ENCODE data around the gene RTN3.
A peak's percentile ranks its signal among the peaks of the same experiment; 100 is the strongest.
"Not testable (repeated sequence)": the region's sequence is repeated elsewhere in the genome, so short reads cannot be mapped to it uniquely, and the experiment has no call there.

The RTN3 gene

GRCh38 chr11:63681321-63682065 lies at the start of gene RTN3:
Gene RTN3 (plus strand): TSS chr11:63681500. CDS start chr11:63681637, 137 bp downstream.
- DNase-seq: peak; percentile 98

- DNase-seq: peak; percentile 81
Measured at GRCh38 chr11:63635762-63636465, 45.4 kb upstream of the RTN3 start.

DNA sequence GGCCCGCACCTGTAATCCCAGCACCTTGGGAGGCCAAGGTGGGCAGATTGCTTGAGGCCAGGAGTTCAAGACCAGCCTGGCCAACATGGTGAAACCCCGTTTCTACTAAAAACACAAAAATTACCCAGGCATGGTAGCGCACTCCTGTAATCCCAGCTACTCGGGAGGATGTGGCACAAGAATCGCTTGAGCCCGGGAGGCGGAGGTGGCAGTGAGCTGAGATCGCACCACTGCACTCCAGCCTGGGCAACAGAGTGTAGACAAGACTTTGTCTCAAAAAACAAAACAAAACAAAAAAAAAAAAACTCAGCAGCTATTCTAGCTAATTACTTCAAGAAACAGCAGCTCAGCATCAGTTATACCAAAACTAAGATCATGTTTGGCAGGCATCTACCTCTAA lies 42.9 kb upstream of the RTN3 start:
- DNase-seq: not testable (repeated sequence)

- no peak for DNase-seq
Measured at GRCh38 chr11:63639199-63639832, 42.0 kb upstream of the RTN3 start.

- no peak for DNase-seq
Measured at GRCh38 chr11:63641727-63642126, 39.6 kb upstream of the RTN3 start.

DNA sequence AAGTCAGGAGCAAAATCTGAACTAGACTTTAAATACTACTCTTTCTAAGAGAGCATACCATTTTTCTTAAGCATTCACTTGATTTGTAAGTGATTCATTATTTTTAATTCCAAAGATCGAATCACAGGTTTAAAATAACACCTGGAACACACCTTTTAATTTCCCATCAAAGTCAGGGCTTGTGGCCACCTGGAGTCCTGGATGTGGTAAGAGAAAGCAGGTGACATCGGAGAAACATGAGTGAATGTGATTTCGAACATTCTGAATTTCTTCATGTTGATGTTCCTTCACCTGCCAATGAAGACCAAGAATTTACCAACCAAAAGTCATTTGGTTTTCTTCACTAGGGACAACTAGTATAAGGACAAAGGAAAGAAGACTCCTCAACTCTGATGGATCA lies 38.1 kb upstream of the RTN3 start:
- no peak for DNase-seq

GRCh38 chr11:63652671-63653070 lies 28.6 kb upstream of the RTN3 start:
- DNase-seq: no peak

DNA sequence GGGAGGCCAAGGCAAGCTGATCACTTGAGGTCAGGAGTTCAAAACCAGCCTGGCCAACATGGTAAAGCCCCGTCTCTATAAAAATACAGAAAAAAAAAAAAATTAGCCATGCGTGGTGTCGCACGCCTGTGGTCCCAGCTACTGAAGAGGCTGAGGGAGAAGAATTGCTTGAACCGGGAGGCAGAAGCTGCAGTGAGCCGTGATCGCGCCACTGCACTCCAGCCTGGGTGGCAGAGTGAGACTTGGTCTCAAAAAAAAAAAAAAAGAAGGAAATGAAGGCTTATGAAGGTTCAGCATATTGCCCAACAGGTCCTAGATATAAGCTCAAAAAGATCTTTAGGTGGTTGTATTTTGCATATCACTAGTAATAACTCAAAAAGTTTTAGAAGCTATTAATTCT lies 20.3 kb upstream of the RTN3 start:
- no peak for DNase-seq

DNA sequence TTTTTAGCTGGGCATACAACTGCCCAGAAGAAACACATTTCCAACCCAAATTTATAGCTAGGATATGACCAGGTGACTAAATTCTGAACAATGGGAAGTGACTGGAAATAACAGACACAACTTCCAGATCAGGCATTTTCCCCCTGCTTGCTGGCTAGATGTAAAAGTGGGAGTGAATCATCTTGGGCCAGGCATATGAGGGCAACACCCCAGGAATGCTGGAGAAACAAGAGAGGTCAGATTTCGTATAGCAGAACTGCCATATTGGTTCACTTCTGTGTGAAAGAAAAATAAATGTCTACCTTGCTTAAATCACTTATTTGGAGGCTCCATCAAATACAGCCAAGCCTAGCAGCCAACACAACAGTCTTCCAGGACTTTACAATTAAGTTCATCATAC lies 17.5 kb upstream of the RTN3 start:
- DNase-seq: no peak

DNA sequence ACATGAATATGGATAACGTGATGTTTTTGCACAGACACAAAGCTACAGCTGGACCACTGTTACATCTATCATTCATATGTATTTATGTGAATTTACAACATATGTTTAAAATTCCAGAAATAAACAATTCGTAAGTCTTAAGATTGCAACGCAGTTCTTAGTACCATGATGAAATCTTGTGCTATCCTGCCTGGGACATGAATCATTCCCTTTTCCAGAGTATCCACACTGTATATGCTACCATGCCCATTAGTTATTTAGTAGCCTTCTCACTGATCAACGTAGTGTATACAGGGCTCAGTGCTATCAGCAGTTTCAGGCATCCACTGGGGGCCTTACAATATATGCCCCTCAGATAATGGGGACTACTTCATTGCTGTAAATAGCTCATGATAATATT lies 14.4 kb upstream of the RTN3 start:
- no peak for DNase-seq

DNA sequence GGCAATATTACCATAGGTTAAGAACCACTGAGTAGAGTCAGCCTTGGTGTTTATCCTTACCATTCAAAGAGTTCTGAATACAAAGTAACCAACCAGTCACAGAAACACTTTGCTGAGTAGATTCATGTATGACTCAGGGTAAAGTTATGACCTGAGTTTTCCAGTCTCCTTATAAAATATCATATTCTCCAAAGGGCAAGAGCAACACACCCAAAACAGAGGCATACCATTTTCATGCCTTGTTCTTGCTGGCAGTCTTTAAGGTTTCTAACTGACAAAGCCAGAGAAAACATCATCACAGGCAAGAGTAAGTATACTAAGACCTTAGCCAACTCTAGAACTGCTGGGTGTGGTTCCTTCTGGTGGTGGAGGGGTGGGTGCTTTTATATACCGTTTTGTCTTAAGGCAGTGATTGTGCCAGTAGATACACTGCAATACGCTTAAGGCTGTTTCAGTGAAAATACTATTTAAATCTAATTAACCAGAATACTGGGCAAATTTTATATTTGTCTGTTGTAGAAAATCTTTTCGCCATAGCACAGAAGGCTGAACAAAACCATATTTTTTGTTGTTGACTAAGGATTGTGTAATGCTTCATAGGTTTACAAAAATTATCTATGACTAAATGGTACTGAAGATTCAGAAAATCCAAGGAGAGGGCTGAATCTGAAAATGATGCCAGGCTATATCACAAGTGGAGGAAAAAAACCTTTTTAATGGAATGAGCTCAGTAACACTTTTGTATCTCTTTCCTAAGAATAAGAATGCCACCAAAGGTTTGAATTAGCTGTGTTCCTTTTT lies 13.1 kb upstream of the RTN3 start:
- no peak for DNase-seq

DNA sequence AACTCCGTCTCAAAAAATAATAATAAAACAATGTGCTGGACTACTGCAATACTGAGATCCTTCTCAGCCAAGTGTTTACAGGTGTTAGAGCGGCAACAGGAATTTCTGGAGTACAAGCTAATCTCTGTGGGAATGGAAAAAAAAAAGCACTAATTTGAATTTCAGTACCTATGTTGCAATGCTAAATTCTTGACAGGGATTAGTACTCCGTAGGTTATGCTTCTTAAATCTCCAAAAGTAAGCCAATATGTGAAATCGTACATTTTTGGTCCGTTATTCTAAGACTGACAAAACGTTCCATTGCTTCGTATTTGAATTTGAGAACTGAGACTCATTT lies 11.2 kb upstream of the RTN3 start:
- no peak for DNase-seq

- no peak for DNase-seq
Measured at GRCh38 chr11:63670433-63671321, 10.6 kb upstream of the RTN3 start.

DNA sequence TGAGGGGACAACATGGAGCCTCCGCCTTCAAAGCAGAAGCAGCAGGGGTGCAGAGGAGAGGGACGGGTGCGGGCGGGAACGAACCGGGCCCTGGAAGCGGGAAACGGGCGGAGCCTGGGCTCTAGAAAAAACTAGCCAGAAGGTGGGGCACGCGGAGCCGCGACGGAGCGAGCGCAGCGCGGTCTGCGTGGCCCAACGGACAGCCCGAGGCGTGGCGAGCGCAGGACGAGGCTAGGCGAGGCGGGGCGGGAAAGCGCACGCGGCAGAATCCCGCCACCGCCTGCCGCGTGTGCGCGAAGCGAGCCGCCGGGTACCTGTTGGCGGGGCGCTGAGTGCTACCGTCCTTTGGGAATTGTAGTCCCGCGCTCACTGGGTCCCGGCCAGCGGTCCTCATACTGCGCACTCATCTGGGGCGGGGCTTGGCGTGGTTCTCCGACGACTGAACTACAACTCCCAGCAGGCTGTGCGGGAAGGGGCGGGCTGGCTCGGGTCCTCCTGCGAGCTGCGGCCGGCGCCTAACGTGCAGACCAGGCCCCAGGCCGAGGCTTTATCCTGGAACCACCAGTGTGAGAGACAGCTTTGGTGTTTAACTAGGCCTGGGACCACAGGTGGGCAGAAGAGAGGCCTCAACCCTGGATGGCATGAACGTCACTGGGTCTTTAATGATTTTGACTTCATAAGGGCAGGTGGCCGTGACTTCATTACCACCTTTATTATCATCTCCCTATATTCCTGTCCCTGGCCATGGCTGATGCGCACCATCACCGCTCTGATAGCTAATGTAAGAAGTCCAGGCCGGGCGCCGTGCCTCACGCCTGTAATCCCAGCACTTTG lies 9.8 kb upstream of the RTN3 start, which contains the start of gene ATL3:
ATL3 (minus strand) TSS at position 55 of the 834 bp plus-strand sequence; CDS start at position 14, 41 bp downstream.
- DNase-seq: peak; percentile 98

GRCh38 chr11:63672156-63672463 lies 9.2 kb upstream of the RTN3 start:
- DNase-seq: no peak

DNA sequence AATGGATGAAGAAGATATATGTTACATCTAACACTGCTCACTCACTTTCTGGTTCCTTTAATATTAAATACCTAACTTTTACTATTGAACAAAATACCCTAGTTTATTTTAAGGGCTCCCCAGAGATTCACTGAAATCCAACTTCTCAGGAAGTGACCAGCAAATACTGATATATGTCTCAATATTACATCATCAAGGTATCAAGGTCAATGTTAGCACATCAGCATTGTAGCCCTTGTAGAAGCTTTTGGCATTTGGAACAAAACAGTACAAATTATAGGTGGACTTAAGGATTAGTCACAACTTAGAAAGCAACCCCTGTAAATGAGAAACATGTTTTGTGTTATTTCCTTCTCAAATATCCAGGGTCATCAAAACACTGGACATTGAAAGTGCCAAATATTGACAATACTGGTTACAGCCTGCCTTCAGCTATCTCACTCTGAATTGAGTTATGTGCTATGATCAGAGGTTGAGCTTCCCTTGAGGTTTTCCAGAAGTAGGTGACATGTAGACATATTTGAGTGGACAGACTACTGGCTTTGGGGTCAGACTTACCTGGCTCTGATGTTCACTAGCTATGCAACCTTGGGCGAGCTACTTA lies 8.3 kb upstream of the RTN3 start:
- no peak for DNase-seq

GRCh38 chr11:63673579-63673978 lies 7.7 kb upstream of the RTN3 start:
- no peak for DNase-seq

- no peak for DNase-seq
Measured at GRCh38 chr11:63680834-63681320, 423 bp upstream of the RTN3 start.

GRCh38 chr11:63682066-63683021 lies 1.0 kb downstream of the RTN3 start:
- DNase-seq: no peak

Measured in activated CD8-positive, alpha-beta memory T cell treated with anti-CD3 and anti-CD28 coated beads for 24 hours (primary cell).